ENCODE data around the gene STMP1. TPM values are rescaled to one million over a fixed set of nuclear protein-coding genes. Genes with fewer than 3 reads are reported as not detected.

STMP1 gene
- total and polyA plus RNA-seq, 2 of the 4 experiments (the other 2 are of a cell fraction), result 6.1 to 28.3 TPM

DNA sequence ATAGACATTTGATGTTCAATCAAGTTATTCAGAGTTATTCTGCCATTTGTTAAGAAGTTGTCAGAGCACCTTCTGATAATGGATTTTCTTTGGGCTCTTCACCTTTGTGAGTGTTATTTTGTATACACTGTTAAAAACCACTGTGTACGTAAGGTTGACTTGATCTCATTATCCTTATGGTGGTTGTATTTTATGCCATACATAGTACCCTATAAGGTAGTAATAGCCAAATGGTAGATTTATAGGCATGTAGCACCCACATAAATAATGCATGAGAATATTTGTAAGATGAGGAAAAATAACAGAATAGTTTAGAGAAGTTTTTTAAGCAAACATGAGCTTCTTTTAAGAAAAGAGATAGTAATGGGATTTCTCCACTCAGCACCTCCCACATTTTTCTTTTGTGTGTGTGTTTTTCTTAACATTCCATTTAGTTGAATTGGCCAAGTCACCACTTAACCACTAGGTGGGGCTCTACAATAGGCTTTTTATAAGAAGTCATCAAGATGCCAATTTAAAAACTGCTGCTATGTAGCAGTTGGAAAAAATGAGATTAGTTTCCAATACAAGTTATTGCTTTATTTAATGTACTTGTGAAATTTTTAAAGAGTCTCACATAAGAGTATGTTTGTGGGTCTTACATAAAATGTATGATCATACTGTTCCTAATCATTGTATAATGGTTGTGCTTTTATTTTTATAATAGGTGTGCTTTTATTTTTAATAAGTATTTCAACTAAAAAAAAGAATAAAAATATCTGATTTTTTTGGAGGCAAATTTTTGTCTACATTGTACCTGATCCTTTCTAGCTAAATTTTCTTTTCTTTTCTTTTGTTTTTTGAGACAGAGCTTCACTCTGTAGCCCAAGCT lies 41.1 kb upstream of the STMP1 start:
- ATAC-seq (ENCODE audit: low read depth), result peak; percentile 95
- no peak overlapping the region for H3K4me3 ChIP-seq (ENCODE audit: insufficient read depth, low read depth, low read length)
- H3K14ac ChIP-seq (replicated peaks; ENCODE audit: low read depth, low read length), result no peak overlapping the region
- no peak overlapping the region for H2AK5ac ChIP-seq (ENCODE audit: low read depth, low read length)
- H3K9me1 ChIP-seq (ENCODE audit: insufficient read depth, low read length), result no peaks in the 10 kb centered on the region
- H3K4me2 ChIP-seq (ENCODE audit: low read depth, low read length), result peak overlapping the region; percentile 54
- H3K27ac ChIP-seq (ENCODE audit: insufficient read depth, low read length), result peak overlapping the region; percentile 56; the same call in 1 of the 2 replicates
- H4K20me1 ChIP-seq (ENCODE audit: insufficient read depth, low read length), result no peaks in the 10 kb centered on the region
- no peak overlapping the region for H4K5ac ChIP-seq (ENCODE audit: low read depth, low read length)
- no peaks in the 10 kb centered on the region for H3K79me1 ChIP-seq (ENCODE audit: low read depth in 1 of 2, low read length in 2 of 2)
- H2BK15ac ChIP-seq (ENCODE audit: low read depth, low read length), result no peak overlapping the region
- DNase-seq, result peak; percentile 91
- no peak overlapping the region for H2AFZ ChIP-seq (replicated peaks; ENCODE audit: low read length, poor library complexity)
- H3K27me3 ChIP-seq (ENCODE audit: control insufficient read depth, insufficient read depth, low read length), result no peaks in the 10 kb centered on the region
- dilution Hi-C loops (cut with HindIII; ENCODE audit: low sequenced_read_pairs, unreplicated experiment), result no loop called here
- H3K36me3 ChIP-seq (ENCODE audit: control insufficient read depth, insufficient read depth, low read length), result peaks cover 27% of the 10 kb centered on the region
- H2BK120ac ChIP-seq (ENCODE audit: low read depth, low read length), result no peak overlapping the region
- no peak overlapping the region for H3K23ac ChIP-seq (ENCODE audit: low read depth, low read length)
- H3K9ac ChIP-seq (ENCODE audit: low read depth, low read length), result no peak overlapping the region
- peak overlapping the region in 1 of 2 experiments; percentile 72; a peak in 2 of 4 replicates for H4K8ac ChIP-seq (ENCODE audit: low read depth in 2 of 2, low read length in 2 of 2)
- H2BK5ac ChIP-seq (ENCODE audit: low read depth, low read length, poor library complexity, severe bottlenecking), result peak overlapping the region; percentile 88
- H3K4ac ChIP-seq (ENCODE audit: low read depth, low read length), result no peak overlapping the region; the same call in 1 of the 2 replicates
- H2BK20ac ChIP-seq (ENCODE audit: low read depth, low read length), result peak overlapping the region; percentile 48; the same call in 1 of the 2 replicates
- H2AK9ac ChIP-seq (replicated peaks; ENCODE audit: low read depth, low read length, poor library complexity), result no peak overlapping the region
- H3K56ac ChIP-seq (ENCODE audit: extremely low read depth, insufficient read depth, low read length), result no peak overlapping the region
- H3K9me3 ChIP-seq (ENCODE audit: control insufficient read depth, insufficient read depth, low read length), result no peaks in the 10 kb centered on the region
- BruUV-seq (replicated peaks), result no TSS peak
- no peaks in the 10 kb centered on the region for H3K4me1 ChIP-seq (ENCODE audit: control insufficient read depth, insufficient read depth, low read length)
- ChIA-PET POLR2A (ENCODE audit: unreplicated experiment) (interaction anchor here (0.5 kb wide), 1 partner anchor 43 kb away, joined by 3 read pairs; no protein-coding TSS in a partner anchor), CTCF (interaction anchor here (0.6 to 1.5 kb wide), 12 partner anchors 9 to 1837 kb away, joined by 3 to 12 read pairs (median 3); no protein-coding TSS in a partner anchor)
- in situ Hi-C loops (cut with MboI; ENCODE audit: low sequenced_read_pairs), result no loop called here
- no CpG with 5 or more reads among the region's 1 CpG for WGBS, 2 experiments (ENCODE audit: extremely low coverage in 2 of 2, insufficient read length in 1 of 2)
- TF ChIP-seq RAD21 (IDR thresholded peaks at IDR 0.05; ENCODE audit: low read length) (peak; percentile 76), SMC3 (IDR thresholded peaks at IDR 0.05; ENCODE audit: low read depth, low read length) (peak; percentile 64), MAZ (IDR thresholded peaks at IDR 0.05; ENCODE audit: borderline replicate concordance, low read depth, low read length) (no peak), NFE2L2 (IDR thresholded peaks at IDR 0.05; ENCODE audit: low read depth, low read length) (no peak), CEBPB (IDR thresholded peaks at IDR 0.05; ENCODE audit: low read depth, low read length) (no peak), BHLHE40 (IDR thresholded peaks at IDR 0.05; ENCODE audit: low read depth, low read length) (no peak), RCOR1 (IDR thresholded peaks at IDR 0.05; ENCODE audit: insufficient replicate concordance, low read length) (no peak), POLR2A (IDR thresholded peaks at IDR 0.05; ENCODE audit: low read depth, low read length) (no peak), MAFK (IDR thresholded peaks at IDR 0.05; ENCODE audit: low read depth, low read length) (0 out of 2 replicates have a peak, but pooled peaks have one; percentile 9)
- TF ChIP-seq, protein P1, sequence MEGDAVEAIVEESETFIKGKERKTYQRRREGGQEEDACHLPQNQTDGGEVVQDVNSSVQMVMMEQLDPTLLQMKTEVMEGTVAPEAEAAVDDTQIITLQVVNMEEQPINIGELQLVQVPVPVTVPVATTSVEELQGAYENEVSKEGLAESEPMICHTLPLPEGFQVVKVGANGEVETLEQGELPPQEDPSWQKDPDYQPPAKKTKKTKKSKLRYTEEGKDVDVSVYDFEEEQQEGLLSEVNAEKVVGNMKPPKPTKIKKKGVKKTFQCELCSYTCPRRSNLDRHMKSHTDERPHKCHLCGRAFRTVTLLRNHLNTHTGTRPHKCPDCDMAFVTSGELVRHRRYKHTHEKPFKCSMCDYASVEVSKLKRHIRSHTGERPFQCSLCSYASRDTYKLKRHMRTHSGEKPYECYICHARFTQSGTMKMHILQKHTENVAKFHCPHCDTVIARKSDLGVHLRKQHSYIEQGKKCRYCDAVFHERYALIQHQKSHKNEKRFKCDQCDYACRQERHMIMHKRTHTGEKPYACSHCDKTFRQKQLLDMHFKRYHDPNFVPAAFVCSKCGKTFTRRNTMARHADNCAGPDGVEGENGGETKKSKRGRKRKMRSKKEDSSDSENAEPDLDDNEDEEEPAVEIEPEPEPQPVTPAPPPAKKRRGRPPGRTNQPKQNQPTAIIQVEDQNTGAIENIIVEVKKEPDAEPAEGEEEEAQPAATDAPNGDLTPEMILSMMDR (conservative IDR thresholded peaks at IDR 0.05; ENCODE audit: low read depth, low read length), result peak; percentile 93
- TF ChIP-seq, protein P2, sequence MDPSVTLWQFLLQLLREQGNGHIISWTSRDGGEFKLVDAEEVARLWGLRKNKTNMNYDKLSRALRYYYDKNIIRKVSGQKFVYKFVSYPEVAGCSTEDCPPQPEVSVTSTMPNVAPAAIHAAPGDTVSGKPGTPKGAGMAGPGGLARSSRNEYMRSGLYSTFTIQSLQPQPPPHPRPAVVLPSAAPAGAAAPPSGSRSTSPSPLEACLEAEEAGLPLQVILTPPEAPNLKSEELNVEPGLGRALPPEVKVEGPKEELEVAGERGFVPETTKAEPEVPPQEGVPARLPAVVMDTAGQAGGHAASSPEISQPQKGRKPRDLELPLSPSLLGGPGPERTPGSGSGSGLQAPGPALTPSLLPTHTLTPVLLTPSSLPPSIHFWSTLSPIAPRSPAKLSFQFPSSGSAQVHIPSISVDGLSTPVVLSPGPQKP (IDR thresholded peaks at IDR 0.05; ENCODE audit: borderline replicate concordance, low read depth, low read length), result no peak
- no peak overlapping the region for H3K18ac ChIP-seq (ENCODE audit: low read depth, low read length)
- H4K91ac ChIP-seq (ENCODE audit: insufficient read depth, low read depth, low read length), result no peak overlapping the region
- intact Hi-C loops (cut with micrococcal nuclease), result loop anchor here (1.0 to 5.0 kb wide), 6 partner anchors 24 to 388 kb away; partner anchors contain the start of gene STMP1

Data from IMR-90 (cell line).